ENCODE results near the gene DMXL1. TPM values are rescaled to one million over a fixed set of nuclear protein-coding genes. Genes with fewer than 3 reads are reported as not detected.

The DMXL1 gene
- total and polyA plus RNA-seq, 2 experiments from 2014 or later = 28.4 to 41.7 TPM

GRCh38 chr5:119268387-119269060 lies 197.6 kb downstream of the DMXL1 start:
- Histone ChIP-seq H4K20me1 (replicated peaks; ENCODE audit: insufficient read depth) (no peaks in the 10 kb centered on the region), H2AFZ (peak overlapping the region; percentile 99), H3K9me2 (ENCODE audit: insufficient read depth) (no peaks in the 10 kb centered on the region), H3K79me2 (replicated peaks; ENCODE audit: insufficient read depth) (no peaks in the 10 kb centered on the region; the same call in 1 of the 2 replicates), H3K4me3 (peak overlapping the region; percentile 74), H3K4me2 (peak overlapping the region; percentile 94), H3F3A (replicated peaks; ENCODE audit: low read depth) (no peaks in the 10 kb centered on the region), H3K4me1 (ENCODE audit: insufficient read depth) (0 out of 2 replicates have a peak, but pooled peaks cover 13% of the 10 kb centered on the region), H3K27me3 (ENCODE audit: insufficient read depth) (peaks cover 13% of the 10 kb centered on the region), H3K36me3 (ENCODE audit: insufficient read depth) (no peaks in the 10 kb centered on the region), H3K27ac (ENCODE audit: low read depth) (peak overlapping the region; percentile 50; the same call in 1 of the 2 replicates)
- DNase-seq (ENCODE audit: low spot score) = peak; percentile 96
- Mint-ChIP-seq H3K36me3 (ENCODE audit: low read depth) (no peaks in the 10 kb centered on the region), H3K4me1 (peaks cover 26% of the 10 kb centered on the region), H3K9me3 (no peaks in the 10 kb centered on the region), H3K27ac (peak overlapping the region; percentile 80), H3K27me3 (ENCODE audit: insufficient read depth, low read depth, poor library complexity) (peaks cover 14% of the 10 kb centered on the region), H3K4me3 (peak overlapping the region; percentile 85)
- no peak for TF ChIP-seq EZH2 (IDR thresholded peaks at IDR 0.05; ENCODE audit: low read depth, unreplicated experiment)
- no peak for TF ChIP-seq ZNF331 (CRISPR knock-in tag; IDR thresholded peaks at IDR 0.05; ENCODE audit: low read depth)
- peak; percentile 90 for TF ChIP-seq POLR2AphosphoS5 (IDR thresholded peaks at IDR 0.05; ENCODE audit: low read depth)
- no peak for TF ChIP-seq ZNF114 (CRISPR knock-in tag; IDR thresholded peaks at IDR 0.05)
- peak; percentile 86 for ATAC-seq

GRCh38 chr5:119269061-119269944 lies 198.4 kb downstream of the DMXL1 start:
- H3K4me3 ChIP-seq = peak overlapping the region; percentile 74
- peak overlapping the region; percentile 85 for H3K4me3 Mint-ChIP-seq
- peak overlapping the region; percentile 92 for H2AFZ ChIP-seq
- peaks cover 14% of the 10 kb centered on the region for H3K27me3 Mint-ChIP-seq (ENCODE audit: insufficient read depth, low read depth, poor library complexity)
- H3K36me3 ChIP-seq (ENCODE audit: insufficient read depth) = no peaks in the 10 kb centered on the region
- H3K79me2 ChIP-seq (replicated peaks; ENCODE audit: insufficient read depth) = no peaks in the 10 kb centered on the region; the same call in 1 of the 2 replicates
- no peaks in the 10 kb centered on the region for H3K36me3 Mint-ChIP-seq (ENCODE audit: low read depth)
- peaks cover 13% of the 10 kb centered on the region for H3K27me3 ChIP-seq (ENCODE audit: insufficient read depth)
- no peaks in the 10 kb centered on the region for H3F3A ChIP-seq (replicated peaks; ENCODE audit: low read depth)
- 0 out of 2 replicates have a peak, but pooled peaks cover 13% of the 10 kb centered on the region for H3K4me1 ChIP-seq (ENCODE audit: insufficient read depth)
- 0 out of 2 replicates have a peak overlapping the region, but pooled peaks have one; percentile 1 for H3K27ac Mint-ChIP-seq
- TF ChIP-seq JUNB (IDR thresholded peaks at IDR 0.05; ENCODE audit: unreplicated experiment) = no peak
- TF ChIP-seq STAT1 (IDR thresholded peaks at IDR 0.05; ENCODE audit: unreplicated experiment) = no peak
- no peak for TF ChIP-seq ETS1 (IDR thresholded peaks at IDR 0.05)
- no peak for TF ChIP-seq EZH2 (IDR thresholded peaks at IDR 0.05; ENCODE audit: low read depth, unreplicated experiment)
- TF ChIP-seq CTCF (conservative IDR thresholded peaks at IDR 0.05; ENCODE audit: low read depth in 2 of 2) = no peak
- no peak for TF ChIP-seq EZH2phosphoT487 (IDR thresholded peaks at IDR 0.05; ENCODE audit: unreplicated experiment)
- TF ChIP-seq ZNF114 (CRISPR knock-in tag; IDR thresholded peaks at IDR 0.05) = no peak
- TF ChIP-seq NANOG (IDR thresholded peaks at IDR 0.05; ENCODE audit: borderline replicate concordance) = no peak
- no peaks in the 10 kb centered on the region for H3K9me2 ChIP-seq (ENCODE audit: insufficient read depth)
- ATAC-seq = peak; percentile 23
- no peaks in the 10 kb centered on the region for H3K9me3 Mint-ChIP-seq
- H3K27ac ChIP-seq (ENCODE audit: low read depth) = peak overlapping the region; percentile 50; the same call in 1 of the 2 replicates
- H3K4me1 Mint-ChIP-seq = peaks cover 30% of the 10 kb centered on the region
- peak; percentile 68 for DNase-seq (ENCODE audit: low spot score)
- H4K20me1 ChIP-seq (replicated peaks; ENCODE audit: insufficient read depth) = no peaks in the 10 kb centered on the region
- H3K4me2 ChIP-seq = peak overlapping the region; percentile 94
